HCT116 (cell line): ENCODE measurements around the gene EFCAB7. TPM values are rescaled to one million over a fixed set of nuclear protein-coding genes. Genes with fewer than 3 reads are reported as not detected.

Experiments
- ATAC-seq: fragments of 200-7000 bp; cut with Tn5 transposase; 2 replicates; pipeline ENCODE4 v1.9.1; 2020; ENCODE audit warnings: mild to moderate bottlenecking, moderate library complexity
- BruUV-seq: library from RNA; stranded (reverse); fragments of 400-500 nt; replicated peaks from 2 replicates; lab custom pipeline; 2021; lab: Mats Ljungman, UMichigan
- CTCF ChIA-PET: fragments of 300-600 bp; sonication (Branson Sonifier 250); formaldehyde crosslinking; loops from one replicate; lab custom pipeline; 2021; ENCODE audit warnings: antibody characterized with exemption; lab: Charles Lee
- POLR2A ChIA-PET: fragments of 300-600, 350-600 bp; sonication (Branson Sonifier 250); formaldehyde crosslinking; loops from one replicate; lab custom pipeline; 2021; ENCODE audit warnings: antibody characterized with exemption; lab: Charles Lee
- RAD21 ChIA-PET, 2 experiments: fragments of 300-600 bp; sonication (Branson Sonifier 250); formaldehyde crosslinking; loops; one replicate each; lab custom pipeline; 2023; ENCODE audit warnings: low total read pairs in 2 of 2; ENCODE audit not compliant: uncharacterized antibody in 2 of 2, unreplicated experiment in 2 of 2, low non-redundant PET in 1 of 2; lab: Charles Lee
- DNase-seq: peaks from one replicate; pipeline ENCODE4 v3.0.0-alpha.2; 2010; ENCODE audit warnings: low read depth, low spot score
- H2AFZ ChIP-seq: fragments of 200-600 bp; shearing (Covaris generic), sonication (generic); 2 replicates; pipeline ENCODE4 v1.6.1; 2017; ENCODE audit warnings: low read depth, mixed run types, mixed read lengths, antibody characterized with exemption, low read length; ENCODE audit not compliant: poor library complexity, severe bottlenecking
- H3K27ac ChIP-seq: 2 replicates; pipeline ENCODE4 v1.5.1; 2012; ENCODE audit warnings: low read depth, low read length
- H3K27me3 ChIP-seq: fragments of 200-600 bp; sonication (generic); 2 replicates; pipeline ENCODE4 v1.6.1; 2016; ENCODE audit warnings: mixed run types, low read length, mixed read lengths; ENCODE audit not compliant: insufficient read depth
- H3K36me3 ChIP-seq, 2 experiments: fragments of 200-500 bp in 1 of 2; fragments of 200-600 bp in 1 of 2; sonication (Bioruptor generic) in 1 of 2; sonication (generic) in 1 of 2; 2 replicates each; pipeline versions ENCODE4 v1.5.1 to v1.6.1; 2014 to 2016; ENCODE audit warnings: low read length in 2 of 2, inconsistent platforms in 1 of 2, mixed read lengths in 1 of 2, mixed run types in 1 of 2; ENCODE audit not compliant: insufficient read depth in 2 of 2, control insufficient read depth in 1 of 2
- H3K4me1 ChIP-seq, 2 experiments: fragments of 200-600 bp in 1 of 2; sonication (generic) in 1 of 2; 2 replicates each; pipeline versions ENCODE4 v1.5.1 to v1.6.1; 2012 to 2017; ENCODE audit warnings: low read length in 2 of 2, inconsistent platforms in 1 of 2, mild to moderate bottlenecking in 1 of 2, mixed read lengths in 1 of 2, mixed run types in 1 of 2, moderate library complexity in 1 of 2; ENCODE audit not compliant: insufficient read depth in 2 of 2, control insufficient read depth in 1 of 2
- H3K4me2 ChIP-seq: fragments of 200-600 bp; sonication (generic); 2 replicates; pipeline ENCODE4 v1.6.1; 2017; ENCODE audit warnings: mixed run types, low read length, mixed read lengths
- H3K4me3 ChIP-seq, 2 experiments: fragments of 200-600 bp in 1 of 2; sonication (generic) in 1 of 2; replicated peaks in 1 of 2; 2 replicates each; pipeline ENCODE4 v1.5.1; 2011 to 2016; ENCODE audit warnings: low read length in 2 of 2, control low read depth in 1 of 2, low read depth in 1 of 2, mild to moderate bottlenecking in 1 of 2, mixed read lengths in 1 of 2, mixed run types in 1 of 2
- H3K79me2 ChIP-seq: fragments of 200-600 bp; sonication (generic); 2 replicates; pipeline ENCODE4 v1.6.1; 2017; ENCODE audit warnings: mild to moderate bottlenecking, mixed run types, low read length, moderate library complexity, mixed read lengths; ENCODE audit not compliant: insufficient read depth
- H3K9ac ChIP-seq: fragments of 200-600 bp; sonication (generic); 2 replicates; pipeline ENCODE4 v1.6.1; 2016; ENCODE audit warnings: low read length, mixed read lengths
- H3K9me2 ChIP-seq: fragments of 200-600 bp; sonication (generic), shearing (Covaris generic); 2 replicates; pipeline ENCODE4 v1.6.1; 2017; ENCODE audit warnings: mixed run types, mild to moderate bottlenecking, moderate library complexity; ENCODE audit not compliant: insufficient read depth
- H3K9me3 ChIP-seq, 2 experiments: fragments of 200-500 bp in 1 of 2; fragments of 200-600 bp in 1 of 2; sonication (Bioruptor generic) in 1 of 2; sonication (generic) in 1 of 2; 2 replicates each; pipeline ENCODE4 v1.6.1; 2014 to 2017; ENCODE audit warnings: low read length in 2 of 2, mixed read lengths in 2 of 2, inconsistent platforms in 1 of 2, low read depth in 1 of 2, mild to moderate bottlenecking in 1 of 2, mixed run types in 1 of 2, moderate library complexity in 1 of 2; ENCODE audit not compliant: control insufficient read depth in 1 of 2, insufficient read depth in 1 of 2
- H4K20me1 ChIP-seq: fragments of 200-600 bp; sonication (generic), shearing (Covaris generic); 2 replicates; pipeline ENCODE4 v1.6.1; 2017; ENCODE audit warnings: mixed run types, mild to moderate bottlenecking, moderate library complexity; ENCODE audit not compliant: insufficient read depth
- CEBPB ChIP-seq: IDR thresholded peaks from 2 replicates; pipeline ENCODE4 v1.6.1; 2012; ENCODE audit warnings: low read depth
- EGR1 ChIP-seq: IDR thresholded peaks from 2 replicates; pipeline ENCODE4 v1.6.1; 2012; ENCODE audit warnings: low read depth
- ELF1 ChIP-seq: IDR thresholded peaks from 2 replicates; pipeline ENCODE4 v1.6.1; 2012; ENCODE audit warnings: low read depth, borderline replicate concordance
- EZH2 ChIP-seq: fragments of 200-600 bp; sonication (generic); IDR thresholded peaks from 2 replicates; pipeline ENCODE4 v1.6.1; 2017; ENCODE audit warnings: antibody characterized with exemption, mixed run types
- EZH2phosphoT487 ChIP-seq: fragments of 200-600 bp; IDR thresholded peaks from 2 replicates; pipeline ENCODE4 v1.6.1; 2018; ENCODE audit warnings: antibody characterized with exemption, borderline replicate concordance
- FOSL1 ChIP-seq: IDR thresholded peaks from 2 replicates; pipeline ENCODE4 v1.6.1; 2012; ENCODE audit warnings: low read depth
- JUND ChIP-seq: IDR thresholded peaks from 2 replicates; pipeline ENCODE4 v1.6.1; 2012
- POLR2AphosphoS5 ChIP-seq: IDR thresholded peaks from 2 replicates; pipeline ENCODE4 v1.6.1; 2011; ENCODE audit warnings: mild to moderate bottlenecking, low read depth, low read length, moderate library complexity
- SIN3A ChIP-seq: IDR thresholded peaks from 2 replicates; pipeline ENCODE4 v1.6.1; 2012; ENCODE audit warnings: low read depth
- SP1 ChIP-seq: IDR thresholded peaks from 2 replicates; pipeline ENCODE4 v1.6.1; 2012; ENCODE audit warnings: low read depth
- intact Hi-C: fragments of 100-400 bp; cut with micrococcal nuclease; formaldehyde crosslinking; loops from 2 replicates; pipeline ENCODE4 v1.10.0; 2022
- total RNA-seq: library from RNA; stranded (reverse); gene quantifications from one replicate; pipeline ENCODE4 v1.2.1, GENCODE V29; 2021; ENCODE audit not compliant: unreplicated experiment
- TF ChIP-seq, protein P1 (sequence below): IDR thresholded peaks from 2 replicates; pipeline ENCODE4 v1.6.1; 2012
- TF ChIP-seq, protein P2 (sequence below): IDR thresholded peaks from 2 replicates; pipeline ENCODE4 v1.6.1; 2012; ENCODE audit warnings: low read depth
- TF ChIP-seq, protein P3 (sequence below): IDR thresholded peaks from 2 replicates; pipeline ENCODE4 v1.6.1; 2012

The EFCAB7 gene
- total RNA-seq, 1 experiment from 2014 or later, result 6.0 TPM

DNA sequence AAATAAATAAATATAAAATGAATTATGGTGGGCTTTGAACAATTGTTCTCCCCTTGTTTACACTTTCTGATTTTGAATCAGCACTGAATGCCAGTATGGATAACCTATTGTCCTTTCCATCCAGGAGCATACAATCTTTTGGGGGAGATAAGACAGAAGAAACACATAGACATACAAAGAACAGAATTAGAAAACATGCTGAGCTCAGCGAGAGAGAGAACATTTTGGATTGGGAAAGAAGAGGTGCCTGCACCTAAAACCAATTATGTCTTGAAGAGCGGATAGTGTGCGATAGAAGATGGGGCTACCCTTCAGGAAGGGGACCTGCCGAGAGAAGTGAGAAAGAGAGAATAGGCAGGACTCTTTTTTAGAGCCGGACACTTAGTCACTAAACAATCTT is 76.5 kb downstream of the EFCAB7 start:
- TF ChIP-seq EZH2 (no peak), POLR2AphosphoS5 (no peak), JUND (no peak), SIN3A (no peak), FOSL1 (no peak), CEBPB (no peak), ELF1 (no peak), EGR1 (no peak), EZH2phosphoT487 (no peak), SP1 (no peak)
- TF ChIP-seq, protein P1, sequence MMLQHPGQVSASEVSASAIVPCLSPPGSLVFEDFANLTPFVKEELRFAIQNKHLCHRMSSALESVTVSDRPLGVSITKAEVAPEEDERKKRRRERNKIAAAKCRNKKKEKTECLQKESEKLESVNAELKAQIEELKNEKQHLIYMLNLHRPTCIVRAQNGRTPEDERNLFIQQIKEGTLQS, result no peak
- TF ChIP-seq, protein P2, sequence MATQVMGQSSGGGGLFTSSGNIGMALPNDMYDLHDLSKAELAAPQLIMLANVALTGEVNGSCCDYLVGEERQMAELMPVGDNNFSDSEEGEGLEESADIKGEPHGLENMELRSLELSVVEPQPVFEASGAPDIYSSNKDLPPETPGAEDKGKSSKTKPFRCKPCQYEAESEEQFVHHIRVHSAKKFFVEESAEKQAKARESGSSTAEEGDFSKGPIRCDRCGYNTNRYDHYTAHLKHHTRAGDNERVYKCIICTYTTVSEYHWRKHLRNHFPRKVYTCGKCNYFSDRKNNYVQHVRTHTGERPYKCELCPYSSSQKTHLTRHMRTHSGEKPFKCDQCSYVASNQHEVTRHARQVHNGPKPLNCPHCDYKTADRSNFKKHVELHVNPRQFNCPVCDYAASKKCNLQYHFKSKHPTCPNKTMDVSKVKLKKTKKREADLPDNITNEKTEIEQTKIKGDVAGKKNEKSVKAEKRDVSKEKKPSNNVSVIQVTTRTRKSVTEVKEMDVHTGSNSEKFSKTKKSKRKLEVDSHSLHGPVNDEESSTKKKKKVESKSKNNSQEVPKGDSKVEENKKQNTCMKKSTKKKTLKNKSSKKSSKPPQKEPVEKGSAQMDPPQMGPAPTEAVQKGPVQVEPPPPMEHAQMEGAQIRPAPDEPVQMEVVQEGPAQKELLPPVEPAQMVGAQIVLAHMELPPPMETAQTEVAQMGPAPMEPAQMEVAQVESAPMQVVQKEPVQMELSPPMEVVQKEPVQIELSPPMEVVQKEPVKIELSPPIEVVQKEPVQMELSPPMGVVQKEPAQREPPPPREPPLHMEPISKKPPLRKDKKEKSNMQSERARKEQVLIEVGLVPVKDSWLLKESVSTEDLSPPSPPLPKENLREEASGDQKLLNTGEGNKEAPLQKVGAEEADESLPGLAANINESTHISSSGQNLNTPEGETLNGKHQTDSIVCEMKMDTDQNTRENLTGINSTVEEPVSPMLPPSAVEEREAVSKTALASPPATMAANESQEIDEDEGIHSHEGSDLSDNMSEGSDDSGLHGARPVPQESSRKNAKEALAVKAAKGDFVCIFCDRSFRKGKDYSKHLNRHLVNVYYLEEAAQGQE, result no peak
- TF ChIP-seq, protein P3, sequence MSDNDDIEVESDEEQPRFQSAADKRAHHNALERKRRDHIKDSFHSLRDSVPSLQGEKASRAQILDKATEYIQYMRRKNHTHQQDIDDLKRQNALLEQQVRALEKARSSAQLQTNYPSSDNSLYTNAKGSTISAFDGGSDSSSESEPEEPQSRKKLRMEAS, result no peak

More for the DNA sequence above, 76.5 kb downstream of the EFCAB7 start:
- Histone ChIP-seq H3K9me2 (no peaks in the 10 kb centered on the region), H2AFZ (no peak overlapping the region), H4K20me1 (no peaks in the 10 kb centered on the region), H3K4me3 (no peak overlapping the region), H3K79me2 (peaks cover 15% of the 10 kb centered on the region), H3K9ac (no peak overlapping the region), H3K4me1 (peaks cover 6% of the 10 kb centered on the region in 2 experiments; a peak in 3 of 4 replicates), H3K27me3 (no peaks in the 10 kb centered on the region), H3K9me3 (no peaks in the 10 kb centered on the region), H3K4me2 (no peak overlapping the region), H3K36me3 (peaks cover 0 to 4% of the 10 kb centered on the region in 2 experiments; a peak in 1 of 4 replicates), H3K27ac (no peak overlapping the region)
- no peak for ATAC-seq
- DNase-seq, result no peak
- CTCF ChIA-PET, result no interaction called here
- RAD21 ChIA-PET, result no interaction called here
- intact Hi-C loops, result no loop called here
- no TSS peak for BruUV-seq
- POLR2A ChIA-PET, result no interaction called here
